ENCODE data around the gene BUB1B. TPM values are rescaled to one million over a fixed set of nuclear protein-coding genes. Genes with fewer than 3 reads are reported as not detected.

BUB1B gene
- total and polyA plus RNA-seq, 9 of the 15 experiments (the other 6 are each of a cell fraction or from before 2014, with no cell fraction given): 28.7 to 113 (median 82.2) TPM

GRCh38 chr15:40151991-40152390 lies 8.9 kb upstream of the BUB1B start:
- no peak overlapping the region for H2AFZ ChIP-seq (ENCODE audit: low read depth, low read length)
- in situ Hi-C loops (cut with MboI): loop anchor here (5.0 kb wide), 1 partner anchor 100 kb away; no protein-coding TSS in a partner anchor
- H3K4me2 ChIP-seq (ENCODE audit: insufficient read depth, low read length): no peak overlapping the region
- POLR2A ChIA-PET: no interaction called here
- ATAC-seq: no peak
- FAIRE-seq: no peak
- no peak overlapping the region for H3K4me3 ChIP-seq
- H3K27me3 ChIP-seq (ENCODE audit: control insufficient read depth in 2 of 2, insufficient read depth in 2 of 2, low read length in 2 of 2): 0 out of 5 replicates have a peak, but pooled peaks cover 0 to 3% of the 10 kb centered on the region in 2 experiments
- H3K27ac ChIP-seq (ENCODE audit: extremely low read depth, low read depth, low read length): no peak overlapping the region
- BruUV-seq (replicated peaks): no TSS peak
- no peaks in the 10 kb centered on the region for H3K36me3 ChIP-seq (ENCODE audit: control insufficient read depth, insufficient read depth, low read length)
- H3K9ac ChIP-seq (ENCODE audit: insufficient read depth in 1 of 2, low read depth in 2 of 2, low read length in 2 of 2): no peak overlapping the region
- CTCF ChIA-PET (ENCODE audit: low intra/inter-chr PET ratio): no interaction called here
- H4K20me1 ChIP-seq (replicated peaks; ENCODE audit: control insufficient read depth, insufficient read depth, low read length): no peaks in the 10 kb centered on the region
- H3K9me1 ChIP-seq (ENCODE audit: control insufficient read depth, insufficient read depth, low read length): no peaks in the 10 kb centered on the region
- no peak for DNase-seq (ENCODE audit: extremely low read depth in 1 of 4, low spot score in 3 of 4)
- intact Hi-C loops (cut with micrococcal nuclease): no loop called here
- WGBS (ENCODE audit: insufficient coverage, low coverage, missing lambda C conversion rate): 47% methylated on average over 3 of the region's 4 CpGs
- H3K9me3 ChIP-seq (replicated peaks; ENCODE audit: control insufficient read depth, insufficient read depth, low read depth, low read length): no peaks in the 10 kb centered on the region
- no peaks in the 10 kb centered on the region for H3K79me2 ChIP-seq (ENCODE audit: control insufficient read depth, insufficient read depth, low read length)
- H3K4me1 ChIP-seq (replicated peaks in 1 of 2; ENCODE audit: control insufficient read depth in 2 of 2, insufficient read depth in 2 of 2, low read length in 2 of 2): no peaks in the 10 kb centered on the region
- TF ChIP-seq PTBP1 (IDR thresholded peaks at IDR 0.05; ENCODE audit: low read depth, low read length) (no peak), ZNF592 (IDR thresholded peaks at IDR 0.05) (no peak), TCF7L2 (IDR thresholded peaks at IDR 0.05; ENCODE audit: low read depth, low read length) (no peak), HMG20A (CRISPR knock-in tag; conservative IDR thresholded peaks at IDR 0.05) (no peak), THAP12 (CRISPR knock-in tag; IDR thresholded peaks at IDR 0.05) (no peak), ASH1L (IDR thresholded peaks at IDR 0.05; ENCODE audit: borderline replicate concordance, low read depth, partially characterized antibody) (no peak), ZBTB49 (CRISPR knock-in tag; IDR thresholded peaks at IDR 0.05; ENCODE audit: borderline replicate concordance) (no peak), ZZZ3 (IDR thresholded peaks at IDR 0.05) (no peak), TCF15 (CRISPR knock-in tag; IDR thresholded peaks at IDR 0.05) (no peak), BDP1 (IDR thresholded peaks at IDR 0.05; ENCODE audit: insufficient read depth, insufficient read length) (no peak), ZC3H11A (IDR thresholded peaks at IDR 0.05; ENCODE audit: low read depth, low read length) (no peak), ZNF184 (CRISPR knock-in tag; IDR thresholded peaks at IDR 0.05) (no peak), SRSF3 (IDR thresholded peaks at IDR 0.05; ENCODE audit: insufficient read depth, low read length) (no peak), ZNF583 (CRISPR knock-in tag; IDR thresholded peaks at IDR 0.05) (no peak), STAT5B (CRISPR knock-in tag; IDR thresholded peaks at IDR 0.05) (no peak)

Data from K562 (cell line).